ENCODE results near the gene C10orf95.

Gene C10orf95

DNA sequence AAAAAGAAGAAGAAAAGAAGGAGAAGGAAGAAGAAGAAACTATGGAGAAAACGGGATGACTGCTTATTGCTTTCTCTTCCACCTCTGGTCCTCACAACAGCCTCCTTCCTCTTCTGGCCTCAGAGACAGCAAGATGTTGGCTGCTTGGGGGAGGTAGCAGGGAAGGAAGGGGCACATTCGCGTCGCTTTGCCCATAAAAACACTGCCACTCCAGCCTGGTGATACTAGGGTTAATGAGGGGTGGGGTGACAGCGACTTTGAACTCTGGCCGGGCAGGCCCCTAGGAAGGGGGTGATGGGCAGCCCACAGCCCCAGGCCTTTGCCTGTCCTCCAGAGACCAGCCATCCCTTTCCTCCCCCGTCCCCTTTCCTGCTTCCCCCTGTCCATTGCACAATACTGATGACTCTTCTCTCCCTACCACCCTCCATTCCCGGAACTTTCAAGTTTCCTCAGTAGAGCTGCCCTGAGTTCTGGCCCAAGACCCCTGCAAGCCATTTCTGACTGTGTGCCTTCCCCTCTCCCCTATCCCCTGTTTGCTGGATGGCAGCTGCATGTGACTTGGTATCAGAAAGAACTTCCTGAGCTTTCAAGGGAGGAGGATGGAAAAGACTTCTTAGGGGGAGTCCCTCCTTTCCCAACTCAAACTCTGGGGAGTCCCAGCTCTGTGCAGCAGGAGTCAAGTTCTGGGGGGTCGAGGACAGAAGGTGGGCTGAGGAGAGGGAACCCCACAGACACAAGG is 16.8 kb downstream of the C10orf95 start:
- DNase-seq (ENCODE audit: low read depth in 2 of 2) = no peak

DNA sequence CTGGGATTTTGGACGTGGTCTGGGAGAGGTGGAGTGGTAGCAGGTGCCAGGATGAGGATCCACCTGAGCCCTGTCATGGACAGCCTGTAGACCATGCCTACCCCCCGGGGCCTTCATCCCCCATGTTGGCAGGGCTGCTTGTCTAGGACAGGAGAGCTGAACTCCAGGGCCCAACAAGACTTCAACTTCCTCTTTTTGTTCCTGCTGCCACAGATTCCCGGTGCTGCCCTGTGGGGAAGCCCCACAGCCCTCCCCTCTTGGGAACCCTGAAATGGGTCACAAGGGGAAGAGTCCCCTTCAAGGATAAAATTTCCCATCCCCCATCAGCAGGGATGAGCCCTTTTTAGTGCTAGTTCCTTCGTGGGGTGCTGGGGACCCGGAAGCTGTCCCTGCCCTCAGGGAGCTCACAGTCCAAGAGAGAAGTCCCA is 17.7 kb downstream of the C10orf95 start:
- no peak for DNase-seq (ENCODE audit: low read depth in 2 of 2)

DNA sequence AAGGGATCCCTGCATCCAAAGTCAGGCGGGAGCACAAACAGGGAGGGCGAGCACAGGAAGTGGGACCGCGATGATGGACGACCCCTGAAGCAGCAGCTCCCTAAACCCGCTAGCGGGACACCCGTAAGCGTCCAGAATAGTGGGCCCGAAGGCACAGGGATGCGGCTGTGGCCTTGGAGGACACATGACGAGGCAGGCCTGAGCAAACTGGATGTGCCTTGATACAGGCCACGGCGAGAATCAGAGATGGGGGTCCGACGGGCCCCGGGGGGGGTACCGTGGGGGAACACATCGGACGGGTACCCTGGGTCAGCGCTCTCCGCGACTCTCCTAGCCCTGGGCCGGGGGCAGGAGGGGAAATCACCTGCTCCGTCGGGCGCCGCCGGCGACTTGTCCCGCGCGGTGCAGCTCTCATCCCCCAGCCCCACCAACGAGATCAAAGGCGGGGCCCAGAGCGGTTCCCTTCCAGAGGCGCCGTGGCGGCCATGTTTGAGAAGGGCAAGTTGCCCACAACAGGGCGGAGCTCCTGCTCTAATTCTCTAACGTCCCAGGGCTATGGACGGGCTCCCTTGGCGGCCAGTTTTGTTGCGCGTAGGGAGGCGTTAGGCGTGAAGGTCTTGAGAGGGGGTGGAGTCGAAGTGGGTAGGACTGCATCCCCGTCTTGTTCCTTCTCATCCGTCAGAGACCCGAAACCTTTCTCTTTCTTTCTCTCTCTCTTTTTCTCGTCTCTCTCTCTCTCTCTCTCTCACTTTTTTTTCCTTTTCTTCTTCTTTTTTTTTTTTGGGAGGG is 19.0 kb downstream of the C10orf95 start, which contains the start of gene CUEDC2:
Gene CUEDC2, minus strand, starts transcription at position 413 of the 789 bp plus-strand sequence. CDS start 7,386 bp downstream, outside the sequence.
- peak; percentile 87 to 97 for DNase-seq (ENCODE audit: low read depth in 2 of 2)

DNA sequence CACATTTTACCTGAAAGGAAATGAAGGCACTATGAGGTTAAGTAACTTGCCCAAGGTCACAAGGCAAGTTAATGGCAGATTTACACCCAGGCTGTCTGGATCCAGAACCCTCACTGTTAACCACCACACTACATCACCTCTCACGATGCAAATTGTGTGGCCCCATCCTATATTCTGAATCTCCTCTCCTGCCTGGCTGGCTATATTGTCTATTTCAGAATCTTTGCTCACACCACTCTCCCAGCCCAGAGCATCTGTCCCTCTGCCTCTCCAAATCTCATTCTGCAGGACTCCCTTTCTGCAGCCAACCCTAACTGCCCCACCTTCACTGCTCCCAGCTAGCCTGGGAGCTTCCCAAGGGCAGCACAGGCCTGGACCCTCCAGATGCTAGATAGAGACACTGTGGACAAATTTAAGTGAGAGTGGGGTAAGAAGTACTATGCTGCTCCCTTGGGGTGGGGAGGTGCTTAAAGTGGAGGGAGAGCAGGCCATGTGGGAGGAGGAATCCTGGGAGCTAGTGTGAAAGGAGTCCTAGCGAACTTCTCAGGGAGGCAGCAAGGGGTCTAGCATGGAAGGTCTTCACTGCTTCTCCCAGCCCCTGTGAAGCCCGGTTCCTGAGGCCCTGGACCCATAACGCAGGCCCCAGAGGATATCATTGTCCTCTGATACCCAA is 19.8 kb downstream of the C10orf95 start:
- DNase-seq (ENCODE audit: low read depth in 2 of 2) = no peak

DNA sequence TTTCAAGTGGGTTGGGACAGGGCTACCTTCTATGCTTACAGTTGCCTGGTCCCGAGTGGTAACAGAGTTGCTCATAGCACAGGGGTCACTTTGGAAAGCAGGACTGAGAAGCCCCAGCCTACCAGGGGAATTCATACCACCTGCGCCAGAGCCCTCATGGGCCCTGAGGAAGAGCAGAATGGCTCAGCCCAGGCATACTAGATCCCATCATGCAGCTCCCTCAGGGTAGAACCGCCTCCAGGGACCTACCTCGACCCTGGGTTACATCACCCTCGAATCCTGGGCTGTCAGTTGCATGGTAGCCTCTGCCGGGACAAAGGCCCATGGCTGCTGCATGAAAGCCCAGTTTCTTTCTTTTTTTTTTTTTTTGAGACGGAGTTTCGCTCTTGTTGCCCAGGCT is 21.9 kb downstream of the C10orf95 start:
- DNase-seq (ENCODE audit: low read depth in 2 of 2) = no peak

DNA sequence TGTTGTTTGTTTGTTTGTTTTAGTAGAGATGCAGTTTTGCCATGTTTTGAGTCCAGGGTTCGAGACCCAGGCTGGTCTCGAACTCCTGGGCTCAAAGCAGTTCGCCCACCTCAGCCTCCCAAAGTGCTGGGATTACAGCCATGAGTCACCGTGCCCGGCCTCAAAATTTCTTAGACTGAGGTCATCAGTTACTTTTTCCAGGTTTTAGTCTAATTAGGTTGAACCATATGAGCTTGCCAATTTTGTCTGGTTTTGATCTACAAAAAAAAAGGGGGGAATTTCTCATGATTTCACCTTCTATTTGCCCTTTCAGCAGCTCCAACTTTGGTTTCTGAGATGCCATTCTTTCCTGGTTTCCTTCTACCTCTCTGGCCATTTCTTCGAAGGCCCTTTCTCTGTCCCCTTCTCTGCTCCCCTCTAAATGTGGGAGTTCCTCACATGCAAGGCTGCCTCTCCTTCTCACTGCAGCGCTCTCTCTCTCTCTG is 24.5 kb downstream of the C10orf95 start:
- no peak for DNase-seq (ENCODE audit: low read depth in 2 of 2)

GRCh38 chr10:102425444-102425843 is 25.9 kb downstream of the C10orf95 start:
- DNase-seq (ENCODE audit: low read depth in 2 of 2) = no peak

GRCh38 chr10:102424916-102425315 is 26.4 kb downstream of the C10orf95 start:
- DNase-seq (ENCODE audit: low read depth in 2 of 2) = no peak

GRCh38 chr10:102424145-102424544 is 27.2 kb downstream of the C10orf95 start:
- no peak for DNase-seq (ENCODE audit: low read depth in 2 of 2)

GRCh38 chr10:102423372-102423968 is 27.9 kb downstream of the C10orf95 start:
- no peak for DNase-seq (ENCODE audit: low read depth in 2 of 2)

DNA sequence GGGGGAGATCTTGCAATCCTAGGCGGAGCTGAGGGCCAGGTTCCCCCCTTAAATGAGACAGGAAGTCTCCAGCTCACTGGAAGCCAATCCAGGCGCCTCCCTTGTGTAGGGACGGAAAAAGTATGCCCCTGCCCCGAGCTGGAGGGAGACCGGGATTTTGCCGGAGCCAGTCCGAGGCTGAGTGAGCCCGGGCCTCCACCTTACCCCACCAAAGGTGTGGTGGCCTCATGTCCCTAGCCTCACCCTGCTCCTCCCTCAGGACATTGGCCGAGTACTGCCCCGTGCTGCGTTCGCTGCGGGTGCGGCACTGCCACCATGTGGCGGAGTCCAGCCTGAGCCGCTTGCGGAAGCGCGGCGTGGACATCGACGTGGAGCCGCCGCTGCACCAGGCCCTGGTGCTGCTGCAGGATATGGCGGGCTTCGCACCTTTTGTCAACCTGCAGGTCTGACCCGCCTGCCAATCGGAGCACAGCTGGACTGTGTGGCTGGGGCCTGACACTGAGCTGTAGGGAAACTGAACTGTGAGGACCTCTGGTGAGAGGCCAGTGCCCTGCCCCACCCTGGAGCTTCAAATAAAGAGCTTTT is 28.7 kb downstream of the C10orf95 start:
- no peak for DNase-seq (ENCODE audit: low read depth in 2 of 2)

- DNase-seq (ENCODE audit: low read depth in 2 of 2) = no peak
Measured at GRCh38 chr10:102421757-102422512, 29.4 kb downstream of the C10orf95 start.

GRCh38 chr10:102421507-102421756 is 29.9 kb downstream of the C10orf95 start:
- no peak for DNase-seq (ENCODE audit: low read depth in 2 of 2)

DNA sequence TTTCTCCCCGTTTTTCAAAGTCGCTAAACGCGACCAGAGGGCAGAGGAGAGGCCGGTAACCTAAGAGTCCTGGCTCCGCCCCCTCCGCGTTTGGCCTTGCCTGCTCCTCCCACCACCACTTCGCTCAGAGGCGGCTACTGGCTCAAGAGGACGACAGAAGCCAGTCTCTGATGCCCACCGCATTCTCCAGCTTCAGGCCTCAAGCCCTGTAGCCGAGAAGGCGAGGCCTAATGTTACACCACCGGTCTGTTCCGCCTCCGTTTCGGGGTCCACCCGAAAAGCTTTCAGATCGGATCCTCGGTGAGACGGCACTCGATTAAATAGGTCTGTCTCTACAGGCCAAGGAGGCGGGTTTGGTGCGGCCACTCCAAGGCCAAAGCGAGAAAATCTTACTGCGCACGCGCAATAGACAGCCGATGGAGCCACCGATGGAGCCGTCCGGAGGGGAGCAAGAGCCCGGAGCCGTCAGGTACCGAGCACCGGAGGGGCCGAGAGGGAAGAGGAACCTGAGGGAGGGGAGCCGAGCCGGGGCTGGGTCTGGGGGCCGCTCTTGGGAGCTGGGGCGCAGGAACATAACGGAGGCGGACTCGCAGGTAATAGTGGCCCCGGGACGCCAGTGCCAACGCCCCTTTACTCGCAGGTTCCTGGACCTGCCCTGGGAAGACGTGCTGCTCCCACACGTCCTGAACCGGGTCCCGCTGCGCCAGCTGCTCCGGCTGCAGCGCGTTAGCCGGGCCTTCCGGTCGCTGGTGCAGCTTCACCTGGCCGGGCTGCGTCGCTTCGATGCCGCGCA is 30.4 kb downstream of the C10orf95 start, which contains the start of gene FBXL15:
Gene FBXL15, plus strand, starts transcription at position 123 of the 793 bp plus-strand sequence. Its CDS starts 294 bp downstream, at position 417.
- DNase-seq (ENCODE audit: low read depth in 2 of 2) = peak; percentile 90

DNA sequence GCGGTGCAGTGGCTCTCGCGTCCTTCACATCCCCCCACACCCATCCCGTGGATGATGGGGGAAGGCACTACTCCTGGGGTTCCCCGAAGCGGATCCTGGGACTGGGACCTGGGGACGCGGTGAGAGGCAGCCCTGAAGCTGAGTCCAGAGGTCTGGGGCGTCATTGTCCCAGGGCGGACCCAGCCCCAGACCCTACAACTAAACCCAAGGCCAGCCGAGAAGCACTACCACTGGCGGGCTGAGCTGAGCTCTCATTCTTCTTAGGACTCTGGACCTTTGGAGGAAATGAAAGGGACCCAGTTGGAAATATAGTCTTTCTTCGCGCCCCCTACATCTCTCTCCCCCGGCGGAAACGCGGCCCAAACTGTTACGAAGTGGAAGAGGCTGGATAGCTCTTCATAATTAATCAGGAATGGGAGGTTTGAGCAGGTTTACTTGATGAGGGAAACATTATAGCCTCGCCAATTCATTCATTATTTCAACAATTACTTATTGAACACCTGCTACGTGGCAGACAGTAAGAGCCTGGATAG is 31.1 kb downstream of the C10orf95 start:
- no peak for DNase-seq (ENCODE audit: low read depth in 2 of 2)

GRCh38 chr10:102419269-102420180 is 31.8 kb downstream of the C10orf95 start:
- DNase-seq (ENCODE audit: low read depth in 2 of 2) = peak in 1 of 2 donors; percentile 60

DNA sequence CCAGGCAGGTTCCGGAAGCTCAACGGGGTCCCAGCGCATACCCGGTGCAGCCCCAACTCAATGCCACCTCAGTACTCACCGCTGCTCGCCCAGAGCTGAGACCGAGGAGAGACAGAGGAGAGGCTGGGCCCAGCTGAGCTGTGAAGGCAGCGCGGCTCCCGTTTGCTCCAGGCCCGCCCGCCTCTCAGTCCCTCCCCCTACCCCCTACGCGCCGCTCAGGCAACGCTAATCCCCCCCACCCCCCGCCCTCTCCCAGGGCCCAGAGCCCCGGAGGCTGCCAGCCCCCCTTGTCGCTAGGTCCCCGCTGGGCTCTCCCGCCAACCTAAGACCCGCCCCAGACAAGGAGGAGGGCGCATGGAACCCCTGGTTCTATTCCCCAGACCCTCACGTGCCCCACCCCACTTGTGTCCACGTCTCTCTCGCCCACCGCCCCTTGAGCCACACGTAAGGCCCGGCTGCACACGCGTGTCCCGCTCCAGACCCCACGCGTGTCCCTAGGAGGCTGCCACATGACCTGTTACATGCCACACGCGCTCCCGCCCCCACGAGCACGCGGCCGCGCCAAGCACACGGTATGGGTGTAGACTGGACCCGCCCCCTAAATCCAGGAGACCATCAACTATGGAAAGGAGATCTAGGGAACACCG is 32.6 kb downstream of the C10orf95 start, which contains the start of gene PSD:
Gene PSD, minus strand, starts transcription at position 164 of the 647 bp plus-strand sequence. CDS start 1,747 bp downstream, outside the sequence.
- DNase-seq (ENCODE audit: low read depth in 2 of 2) = no peak

DNA sequence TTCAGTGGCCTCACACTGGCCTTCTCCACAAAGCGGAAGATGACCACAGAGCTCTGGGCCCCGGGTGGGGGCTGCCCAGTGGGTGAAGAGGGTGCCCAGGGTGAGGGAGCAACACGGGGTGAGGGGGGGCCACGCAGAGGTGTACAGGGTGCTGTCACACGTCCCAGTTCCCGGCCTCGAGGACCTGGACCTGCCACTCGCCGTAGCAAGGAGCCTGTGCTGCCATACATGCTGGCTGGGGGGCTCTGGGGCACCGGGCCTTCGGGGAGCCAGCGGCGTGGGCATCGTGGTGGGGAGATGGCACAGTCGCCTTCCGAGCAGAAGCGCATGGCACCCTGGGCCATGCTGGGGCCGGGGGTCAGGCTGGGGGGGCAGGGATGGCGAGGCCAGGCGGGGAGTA is 34.6 kb downstream of the C10orf95 start:
- no peak for DNase-seq (ENCODE audit: low read depth in 2 of 2)
